Chondrocyte (in vitro differentiated cells): ENCODE results near the gene DNM1L. TPM values are rescaled to one million over a fixed set of nuclear protein-coding genes. Genes with fewer than 3 reads are reported as not detected.

Experiments used
- DNase-seq: peaks from one replicate; pipeline ENCODE4 v3.0.0; 2021; ENCODE audit warnings: mixed read lengths, low spot score
- H3K27ac Mint-ChIP-seq: one replicate; pipeline ENCODE4 v1.8.0; 2021; ENCODE audit warnings: mild to moderate bottlenecking, moderate library complexity, mixed read lengths; ENCODE audit not compliant: unreplicated experiment
- H3K27me3 Mint-ChIP-seq: 2 replicates; pipeline ENCODE4 v1.8.0; 2021; ENCODE audit warnings: low read depth, mixed read lengths
- H3K36me3 Mint-ChIP-seq: 2 replicates; pipeline ENCODE4 v1.8.0; 2021; ENCODE audit warnings: low read depth, mixed read lengths
- H3K4me1 Mint-ChIP-seq: 2 replicates; pipeline ENCODE4 v1.8.0; 2021; ENCODE audit warnings: low read depth, mild to moderate bottlenecking, mixed read lengths
- H3K4me3 Mint-ChIP-seq: one replicate; pipeline ENCODE4 v1.8.0; 2021; ENCODE audit warnings: mild to moderate bottlenecking, moderate library complexity, mixed read lengths; ENCODE audit not compliant: unreplicated experiment
- H3K9me3 Mint-ChIP-seq: 2 replicates; pipeline ENCODE4 v1.8.0; 2021; ENCODE audit warnings: low read depth, mixed read lengths
- total RNA-seq: library from RNA; stranded (reverse); gene quantifications from 3 replicates; pipeline ENCODE4 v1.2.1, GENCODE V29; 2021
- TF ChIP-seq, protein P1 (sequence below): fragments of 200-600 bp; sonication (generic); IDR thresholded peaks from 2 replicates; pipeline ENCODE4 v1.5.0; 2021; ENCODE audit warnings: antibody characterized with exemption, mild to moderate bottlenecking, moderate library complexity

Gene DNM1L
- total RNA-seq, 1 donor from 2014 or later = 67.0 TPM

DNA sequence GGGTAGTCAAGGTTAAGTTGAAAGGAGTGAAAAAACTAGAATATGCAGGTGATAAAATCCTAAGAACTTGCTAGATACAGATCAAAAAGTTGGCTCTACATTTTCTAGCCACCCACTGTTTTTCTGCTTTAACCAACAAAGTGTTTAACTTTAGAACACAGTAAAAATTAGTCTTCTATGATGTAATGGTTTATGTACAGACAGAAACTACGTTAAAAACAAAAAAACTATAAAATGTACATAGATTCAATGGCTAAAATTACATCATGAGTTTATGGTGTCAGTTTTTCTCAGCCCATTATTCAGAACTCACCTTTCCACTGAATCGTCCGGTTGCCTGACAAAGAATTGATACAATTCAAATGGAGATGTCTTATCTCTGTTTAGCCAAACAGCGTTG, 74.5 kb downstream of the DNM1L start:
- Mint-ChIP-seq H3K27me3 (no peaks in the 10 kb centered on the region), H3K4me1 (peaks cover 26% of the 10 kb centered on the region), H3K27ac (no peak overlapping the region), H3K9me3 (no peaks in the 10 kb centered on the region), H3K36me3 (peaks cover 13% of the 10 kb centered on the region), H3K4me3 (peak overlapping the region; percentile 89)
- TF ChIP-seq, protein P1, sequence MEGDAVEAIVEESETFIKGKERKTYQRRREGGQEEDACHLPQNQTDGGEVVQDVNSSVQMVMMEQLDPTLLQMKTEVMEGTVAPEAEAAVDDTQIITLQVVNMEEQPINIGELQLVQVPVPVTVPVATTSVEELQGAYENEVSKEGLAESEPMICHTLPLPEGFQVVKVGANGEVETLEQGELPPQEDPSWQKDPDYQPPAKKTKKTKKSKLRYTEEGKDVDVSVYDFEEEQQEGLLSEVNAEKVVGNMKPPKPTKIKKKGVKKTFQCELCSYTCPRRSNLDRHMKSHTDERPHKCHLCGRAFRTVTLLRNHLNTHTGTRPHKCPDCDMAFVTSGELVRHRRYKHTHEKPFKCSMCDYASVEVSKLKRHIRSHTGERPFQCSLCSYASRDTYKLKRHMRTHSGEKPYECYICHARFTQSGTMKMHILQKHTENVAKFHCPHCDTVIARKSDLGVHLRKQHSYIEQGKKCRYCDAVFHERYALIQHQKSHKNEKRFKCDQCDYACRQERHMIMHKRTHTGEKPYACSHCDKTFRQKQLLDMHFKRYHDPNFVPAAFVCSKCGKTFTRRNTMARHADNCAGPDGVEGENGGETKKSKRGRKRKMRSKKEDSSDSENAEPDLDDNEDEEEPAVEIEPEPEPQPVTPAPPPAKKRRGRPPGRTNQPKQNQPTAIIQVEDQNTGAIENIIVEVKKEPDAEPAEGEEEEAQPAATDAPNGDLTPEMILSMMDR = no peak
- DNase-seq = no peak

DNA sequence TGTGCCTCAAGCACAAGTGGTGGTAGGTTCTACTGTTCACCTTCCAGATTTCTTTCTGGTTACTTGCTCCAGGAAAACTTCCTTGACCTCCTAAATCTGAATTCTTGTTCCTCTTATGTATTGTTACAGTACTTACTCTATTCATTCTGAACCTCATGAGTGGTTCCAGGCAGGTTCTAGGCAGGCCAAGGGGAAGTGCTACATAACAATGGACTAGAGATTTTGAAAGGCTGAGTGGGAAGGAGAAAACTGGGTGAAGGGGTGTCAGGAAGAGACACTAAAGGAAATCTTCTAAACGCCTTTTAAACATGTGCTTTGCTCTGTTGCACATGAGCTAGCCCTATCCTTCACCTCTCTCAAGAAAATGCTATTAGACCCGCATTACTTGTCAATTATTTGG, 75.0 kb downstream of the DNM1L start:
- Mint-ChIP-seq H3K27ac (peak overlapping the region; percentile 86), H3K27me3 (no peaks in the 10 kb centered on the region), H3K4me1 (peaks cover 26% of the 10 kb centered on the region), H3K9me3 (no peaks in the 10 kb centered on the region), H3K4me3 (peak overlapping the region; percentile 89), H3K36me3 (peaks cover 13% of the 10 kb centered on the region)
- no peak for DNase-seq
- TF ChIP-seq, protein P1 = no peak

- Mint-ChIP-seq H3K4me1 (peaks cover 26% of the 10 kb centered on the region), H3K9me3 (no peaks in the 10 kb centered on the region), H3K27me3 (peaks cover 3% of the 10 kb centered on the region), H3K27ac (peak overlapping the region; percentile 86), H3K36me3 (peaks cover 10% of the 10 kb centered on the region), H3K4me3 (peak overlapping the region; percentile 89)
- TF ChIP-seq, protein P1 = peak; percentile 86
- no peak for DNase-seq
Measured at GRCh38 chr12:32755051-32755653, 76.1 kb downstream of the DNM1L start.

DNA sequence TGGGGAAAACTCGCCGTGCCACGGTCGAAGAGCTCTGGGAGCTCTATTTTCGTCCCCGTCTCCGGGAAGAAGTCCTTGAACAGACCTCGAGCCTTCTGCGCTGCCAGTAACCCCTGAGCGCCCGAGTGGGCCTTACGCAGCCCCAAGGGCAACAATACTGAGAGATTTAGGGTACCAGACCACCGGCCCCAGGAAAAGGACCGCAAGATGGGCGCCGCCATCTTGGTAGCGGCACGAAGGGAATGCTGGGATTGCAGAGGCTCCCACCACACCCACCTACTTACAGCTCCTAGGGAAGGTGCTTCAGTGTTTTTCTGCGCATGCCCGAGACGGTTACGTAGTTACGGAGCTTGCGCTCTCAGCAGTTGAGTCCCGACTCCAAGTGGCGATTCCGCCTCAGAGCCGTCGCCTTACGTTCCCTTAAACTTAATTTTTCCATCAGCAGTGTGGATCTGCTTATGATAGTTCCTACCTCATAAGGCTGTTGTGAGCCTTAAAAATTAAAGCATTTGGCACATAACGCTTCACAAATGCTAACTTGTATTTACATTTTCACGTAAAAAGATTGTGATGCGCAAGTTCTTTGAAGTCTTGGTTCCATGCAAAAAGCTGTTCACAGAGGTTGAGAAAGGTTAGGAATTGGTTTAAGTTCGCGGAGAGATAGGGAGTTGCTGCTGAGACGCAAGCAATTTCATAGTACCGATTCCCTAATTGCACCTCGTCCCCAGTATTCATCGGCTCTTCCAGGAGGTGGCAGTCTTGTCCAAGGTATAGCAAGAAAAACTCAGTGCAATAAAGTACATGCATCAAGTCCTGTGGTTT, 76.8 kb downstream of the DNM1L start, which contains the start of gene YARS2:
Gene YARS2, minus strand, starts transcription at position 244 of the 822 bp plus-strand sequence. Its CDS starts 23 bp downstream, at position 221.
- no peaks in the 10 kb centered on the region for H3K9me3 Mint-ChIP-seq
- H3K27ac Mint-ChIP-seq = peak within 1 kb of the TSS; percentile 86
- H3K4me3 Mint-ChIP-seq = peak within 1 kb of the TSS; percentile 89
- TF ChIP-seq, protein P1 = peak; percentile 99
- H3K27me3 Mint-ChIP-seq = peaks cover 4% of the 10 kb centered on the region
- peaks cover 6% of the 10 kb centered on the region for H3K36me3 Mint-ChIP-seq
- peaks cover 26% of the 10 kb centered on the region for H3K4me1 Mint-ChIP-seq
- DNase-seq = peak; percentile 98

DNA sequence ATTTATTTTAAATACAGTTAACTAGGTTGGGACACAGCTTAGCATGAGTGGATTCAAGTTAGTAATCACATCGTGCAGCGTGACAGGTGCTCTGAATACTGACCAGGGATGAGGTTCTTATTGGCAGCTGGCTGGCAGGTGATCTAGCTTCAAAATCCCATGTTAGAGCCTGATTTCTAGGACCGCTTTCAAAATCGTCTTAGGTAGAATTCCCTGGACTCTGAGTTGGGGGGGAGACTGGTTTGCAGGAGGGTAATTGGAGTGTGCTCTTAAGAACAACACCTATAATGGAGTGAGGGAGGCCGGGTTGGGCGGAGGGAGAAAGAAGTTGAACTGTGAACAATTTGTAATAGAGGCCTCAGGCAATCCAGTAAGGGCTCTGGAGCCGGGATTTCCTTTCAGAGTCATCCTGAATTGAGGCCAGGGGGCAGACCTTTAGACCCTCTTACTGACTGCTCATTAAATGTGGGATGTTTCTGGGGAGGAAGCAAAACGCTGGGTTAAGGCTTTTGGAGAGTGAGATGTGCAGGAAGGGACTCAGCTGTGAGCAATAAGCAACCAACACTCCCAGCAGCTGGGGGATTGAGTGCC, 77.5 kb downstream of the DNM1L start:
- H3K4me1 Mint-ChIP-seq = peaks cover 26% of the 10 kb centered on the region
- peak overlapping the region; percentile 86 for H3K27ac Mint-ChIP-seq

More for the DNA sequence above, 77.5 kb downstream of the DNM1L start:
- peaks cover 6% of the 10 kb centered on the region for H3K36me3 Mint-ChIP-seq
- peaks cover 11% of the 10 kb centered on the region for H3K27me3 Mint-ChIP-seq
- H3K4me3 Mint-ChIP-seq = peak overlapping the region; percentile 89
- H3K9me3 Mint-ChIP-seq = no peaks in the 10 kb centered on the region
- TF ChIP-seq, protein P1 = no peak
- DNase-seq = no peak
